ENCODE data around the gene MLF2. TPM values are rescaled to one million over a fixed set of nuclear protein-coding genes. Genes with fewer than 3 reads are reported as not detected.

Gene MLF2
- total and polyA plus RNA-seq, 9 of the 15 experiments (the other 6 are each of a cell fraction or from before 2014, with no cell fraction given), result 11.4 to 190 (median 139) TPM

DNA sequence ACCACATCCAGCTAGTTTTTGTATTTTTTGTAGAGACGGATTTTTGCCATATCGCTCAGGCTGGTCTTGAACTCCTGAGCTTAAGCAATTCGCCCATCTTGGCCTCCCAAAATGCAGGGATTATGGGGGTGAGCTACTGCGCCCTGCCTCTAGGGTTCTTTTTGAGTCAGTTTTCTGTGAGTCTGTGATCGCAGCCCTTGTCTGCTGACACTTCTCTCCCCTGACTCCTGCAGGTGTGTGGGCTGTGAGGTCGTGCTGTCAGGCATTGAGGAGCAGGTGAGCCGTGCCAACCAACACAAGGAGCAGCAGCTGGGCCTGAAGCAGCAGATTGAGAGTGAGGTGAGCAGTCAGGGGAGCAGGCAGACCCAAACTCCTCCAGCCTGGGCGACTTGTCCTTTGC is 22.8 kb downstream of the MLF2 start:
- ChIA-PET POLR2A (no interaction called here), CTCF (ENCODE audit: low intra/inter-chr PET ratio) (no interaction called here)
- Histone ChIP-seq H3K36me3 (ENCODE audit: control insufficient read depth, insufficient read depth, low read length) (peaks cover 34% of the 10 kb centered on the region; the same call in 2 of the 3 replicates), H3K4me2 (ENCODE audit: insufficient read depth, low read length) (no peak overlapping the region), H3K27me3 (ENCODE audit: control insufficient read depth in 2 of 2, insufficient read depth in 2 of 2, low read length in 2 of 2) (no peaks in the 10 kb centered on the region), H3K9me3 (replicated peaks; ENCODE audit: control insufficient read depth, insufficient read depth, low read depth, low read length) (no peaks in the 10 kb centered on the region), H3K9me1 (ENCODE audit: control insufficient read depth, insufficient read depth, low read length) (no peaks in the 10 kb centered on the region), H2AFZ (ENCODE audit: low read depth, low read length) (no peak overlapping the region), H4K20me1 (replicated peaks; ENCODE audit: control insufficient read depth, insufficient read depth, low read length) (no peaks in the 10 kb centered on the region), H3K9ac (ENCODE audit: insufficient read depth in 1 of 2, low read depth in 2 of 2, low read length in 2 of 2) (peak overlapping the region in 1 of 2 experiments; percentile 52; a peak in 1 of 4 replicates), H3K4me1 (replicated peaks in 1 of 2; ENCODE audit: control insufficient read depth in 2 of 2, insufficient read depth in 2 of 2, low read length in 2 of 2) (peaks cover 6 to 10% of the 10 kb centered on the region in 2 experiments; a peak in 3 of 5 replicates), H3K79me2 (ENCODE audit: control insufficient read depth, insufficient read depth, low read length) (peaks cover 6% of the 10 kb centered on the region), H3K4me3 (no peak overlapping the region), H3K27ac (ENCODE audit: extremely low read depth, low read depth, low read length) (no peak overlapping the region)
- no peak for TF ChIP-seq TEAD2 (tag; IDR thresholded peaks at IDR 0.05)
- no peak for TF ChIP-seq MEF2A (IDR thresholded peaks at IDR 0.05; ENCODE audit: control insufficient read depth, low read depth, low read length)
- TF ChIP-seq PRMT5 (CRISPR knock-in tag; IDR thresholded peaks at IDR 0.05), result no peak
- no peak for TF ChIP-seq ZNF507 (tag; conservative IDR thresholded peaks at IDR 0.05)
- no peak for TF ChIP-seq U2AF1 (optimal IDR thresholded peaks at IDR 0.05; ENCODE audit: low read depth, low read length)
- WGBS (ENCODE audit: insufficient coverage, low coverage, missing lambda C conversion rate), result 71% methylated on average over 7 of the region's 8 CpGs
- in situ Hi-C loops (cut with MboI), result no loop called here
- ATAC-seq, result no peak
- intact Hi-C loops (cut with micrococcal nuclease), result no loop called here
- no TSS peak for BruUV-seq (replicated peaks)
- no peak for FAIRE-seq
- DNase-seq (ENCODE audit: extremely low read depth in 1 of 4, low spot score in 3 of 4), result no peak

DNA sequence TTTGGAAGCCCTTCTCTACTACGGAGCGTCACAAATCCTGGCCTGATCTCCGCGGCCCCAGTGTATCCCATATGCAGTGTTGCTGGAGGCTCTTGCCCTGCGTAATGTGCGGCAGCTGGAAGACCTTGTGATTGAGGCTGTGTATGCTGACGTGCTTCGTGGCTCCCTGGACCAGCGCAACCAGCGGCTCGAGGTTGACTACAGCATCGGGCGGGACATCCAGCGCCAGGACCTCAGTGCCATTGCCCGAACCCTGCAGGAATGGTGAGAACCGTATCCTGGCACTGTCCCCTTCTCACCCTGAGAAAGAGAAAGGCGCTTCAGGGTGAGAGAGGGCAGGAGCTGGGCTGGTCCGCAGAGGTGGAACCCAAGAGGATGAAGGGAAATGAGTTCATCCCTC is 23.8 kb downstream of the MLF2 start:
- Histone ChIP-seq H3K27me3 (ENCODE audit: control insufficient read depth in 2 of 2, insufficient read depth in 2 of 2, low read length in 2 of 2) (no peaks in the 10 kb centered on the region), H3K4me2 (ENCODE audit: insufficient read depth, low read length) (no peak overlapping the region), H3K4me3 (no peak overlapping the region), H2AFZ (ENCODE audit: low read depth, low read length) (no peak overlapping the region), H3K9me3 (replicated peaks; ENCODE audit: control insufficient read depth, insufficient read depth, low read depth, low read length) (no peaks in the 10 kb centered on the region), H3K9ac (ENCODE audit: insufficient read depth in 1 of 2, low read depth in 2 of 2, low read length in 2 of 2) (no peak overlapping the region; a peak in 1 of 4 replicates), H3K27ac (ENCODE audit: extremely low read depth, low read depth, low read length) (no peak overlapping the region), H3K36me3 (ENCODE audit: control insufficient read depth, insufficient read depth, low read length) (peaks cover 34% of the 10 kb centered on the region; the same call in 2 of the 3 replicates), H3K4me1 (replicated peaks in 1 of 2; ENCODE audit: control insufficient read depth in 2 of 2, insufficient read depth in 2 of 2, low read length in 2 of 2) (peaks cover 6 to 11% of the 10 kb centered on the region in 2 experiments; a peak in 3 of 5 replicates), H3K79me2 (ENCODE audit: control insufficient read depth, insufficient read depth, low read length) (peaks cover 13% of the 10 kb centered on the region), H3K9me1 (ENCODE audit: control insufficient read depth, insufficient read depth, low read length) (no peaks in the 10 kb centered on the region), H4K20me1 (replicated peaks; ENCODE audit: control insufficient read depth, insufficient read depth, low read length) (no peaks in the 10 kb centered on the region)
- ChIA-PET CTCF (ENCODE audit: low intra/inter-chr PET ratio) (no interaction called here), POLR2A (no interaction called here)
- intact Hi-C loops (cut with micrococcal nuclease) (no loop called here), in situ Hi-C loops (cut with MboI) (no loop called here)
- no TSS peak for BruUV-seq (replicated peaks)
- 92% methylated on average over 15 of the region's 18 CpGs for WGBS (ENCODE audit: insufficient coverage, low coverage, missing lambda C conversion rate)
- no peak for ATAC-seq
- no peak for DNase-seq (ENCODE audit: extremely low read depth in 1 of 4, low spot score in 3 of 4)
- FAIRE-seq, result no peak
- TF ChIP-seq, protein P1, sequence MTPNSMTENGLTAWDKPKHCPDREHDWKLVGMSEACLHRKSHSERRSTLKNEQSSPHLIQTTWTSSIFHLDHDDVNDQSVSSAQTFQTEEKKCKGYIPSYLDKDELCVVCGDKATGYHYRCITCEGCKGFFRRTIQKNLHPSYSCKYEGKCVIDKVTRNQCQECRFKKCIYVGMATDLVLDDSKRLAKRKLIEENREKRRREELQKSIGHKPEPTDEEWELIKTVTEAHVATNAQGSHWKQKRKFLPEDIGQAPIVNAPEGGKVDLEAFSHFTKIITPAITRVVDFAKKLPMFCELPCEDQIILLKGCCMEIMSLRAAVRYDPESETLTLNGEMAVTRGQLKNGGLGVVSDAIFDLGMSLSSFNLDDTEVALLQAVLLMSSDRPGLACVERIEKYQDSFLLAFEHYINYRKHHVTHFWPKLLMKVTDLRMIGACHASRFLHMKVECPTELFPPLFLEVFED (CRISPR knock-in tag; conservative IDR thresholded peaks at IDR 0.05), result no peak
- no peak for TF ChIP-seq PTRF (tag; IDR thresholded peaks at IDR 0.05)
- TF ChIP-seq HDAC2 (IDR thresholded peaks at IDR 0.05), result no peak
- TF ChIP-seq ZNF12 (CRISPR knock-in tag; IDR thresholded peaks at IDR 0.05), result no peak
- TF ChIP-seq, protein P2, sequence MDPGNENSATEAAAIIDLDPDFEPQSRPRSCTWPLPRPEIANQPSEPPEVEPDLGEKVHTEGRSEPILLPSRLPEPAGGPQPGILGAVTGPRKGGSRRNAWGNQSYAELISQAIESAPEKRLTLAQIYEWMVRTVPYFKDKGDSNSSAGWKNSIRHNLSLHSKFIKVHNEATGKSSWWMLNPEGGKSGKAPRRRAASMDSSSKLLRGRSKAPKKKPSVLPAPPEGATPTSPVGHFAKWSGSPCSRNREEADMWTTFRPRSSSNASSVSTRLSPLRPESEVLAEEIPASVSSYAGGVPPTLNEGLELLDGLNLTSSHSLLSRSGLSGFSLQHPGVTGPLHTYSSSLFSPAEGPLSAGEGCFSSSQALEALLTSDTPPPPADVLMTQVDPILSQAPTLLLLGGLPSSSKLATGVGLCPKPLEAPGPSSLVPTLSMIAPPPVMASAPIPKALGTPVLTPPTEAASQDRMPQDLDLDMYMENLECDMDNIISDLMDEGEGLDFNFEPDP (CRISPR knock-in tag; IDR thresholded peaks at IDR 0.05), result no peak
- TF ChIP-seq PHF8 (IDR thresholded peaks at IDR 0.05; ENCODE audit: borderline replicate concordance, low read length), result no peak
- no peak for TF ChIP-seq PYGO2 (tag; IDR thresholded peaks at IDR 0.05)
- no peak for TF ChIP-seq POLR3A (IDR thresholded peaks at IDR 0.05; ENCODE audit: borderline replicate concordance, extremely low read depth, insufficient read depth, insufficient read length)
- no peak for TF ChIP-seq HDAC3 (IDR thresholded peaks at IDR 0.05; ENCODE audit: borderline replicate concordance, partially characterized antibody)

All from K562 (cell line).